CD4-positive, alpha-beta T cell treated with Interleukin-10 for 1 hour (primary cell): ENCODE results near the gene DLST.
"Not testable (repeated sequence)": the region's sequence is repeated elsewhere in the genome, so short reads cannot be mapped to it uniquely, and the experiment has no call there.

Experiments
- DNase-seq: peaks from one replicate; pipeline ENCODE4 v3.0.0-alpha.2; 2020

The DLST gene

DNA sequence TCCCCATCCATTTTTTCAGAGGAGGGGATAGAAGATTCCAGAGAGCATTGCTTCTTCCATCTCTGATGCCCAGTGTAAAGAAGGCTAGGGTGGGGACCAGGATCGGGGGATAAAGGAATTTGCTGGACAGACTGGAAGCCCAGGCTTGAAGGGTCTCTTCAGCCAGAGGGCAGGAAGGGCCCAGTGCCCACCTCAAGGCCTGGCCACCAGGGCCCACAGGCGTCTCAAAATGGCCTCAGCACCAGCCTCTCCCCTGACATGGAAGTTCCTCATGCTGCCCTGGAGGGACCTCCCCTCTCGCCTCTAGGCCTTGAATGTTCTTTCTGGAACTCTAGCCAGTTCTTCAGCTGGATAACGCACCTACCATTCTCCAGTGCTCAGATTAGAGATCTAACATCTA, 38.6 kb downstream of the DLST start:
- DNase-seq: no peak

DNA sequence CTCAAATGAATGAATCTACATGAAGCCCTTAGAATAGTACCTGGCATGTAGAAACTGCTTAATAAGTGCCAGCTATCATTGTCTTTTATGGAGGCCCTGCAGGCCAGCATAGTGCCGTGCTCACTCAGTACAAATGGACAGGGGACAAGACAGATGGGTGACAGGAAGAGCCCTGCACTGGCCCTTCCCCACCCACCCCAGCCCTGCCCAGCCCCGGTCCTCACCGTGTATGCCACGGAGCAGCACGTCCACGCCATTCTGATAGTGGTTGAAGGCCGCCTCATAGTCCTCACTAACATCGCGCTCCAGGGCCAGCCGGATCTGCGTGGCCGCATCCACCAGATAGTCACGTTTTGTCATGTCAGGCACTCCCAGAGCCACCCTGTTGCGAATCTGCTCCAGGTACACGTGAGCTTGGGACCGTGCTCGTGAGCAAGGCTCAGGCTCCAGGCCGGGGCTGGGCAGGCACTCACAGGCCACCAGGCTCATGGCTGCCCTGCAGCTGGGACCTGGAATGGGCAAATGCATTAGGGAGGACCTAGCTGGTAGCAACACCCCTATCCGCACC, 39.4 kb downstream of the DLST start:
- DNase-seq: no peak

DNA sequence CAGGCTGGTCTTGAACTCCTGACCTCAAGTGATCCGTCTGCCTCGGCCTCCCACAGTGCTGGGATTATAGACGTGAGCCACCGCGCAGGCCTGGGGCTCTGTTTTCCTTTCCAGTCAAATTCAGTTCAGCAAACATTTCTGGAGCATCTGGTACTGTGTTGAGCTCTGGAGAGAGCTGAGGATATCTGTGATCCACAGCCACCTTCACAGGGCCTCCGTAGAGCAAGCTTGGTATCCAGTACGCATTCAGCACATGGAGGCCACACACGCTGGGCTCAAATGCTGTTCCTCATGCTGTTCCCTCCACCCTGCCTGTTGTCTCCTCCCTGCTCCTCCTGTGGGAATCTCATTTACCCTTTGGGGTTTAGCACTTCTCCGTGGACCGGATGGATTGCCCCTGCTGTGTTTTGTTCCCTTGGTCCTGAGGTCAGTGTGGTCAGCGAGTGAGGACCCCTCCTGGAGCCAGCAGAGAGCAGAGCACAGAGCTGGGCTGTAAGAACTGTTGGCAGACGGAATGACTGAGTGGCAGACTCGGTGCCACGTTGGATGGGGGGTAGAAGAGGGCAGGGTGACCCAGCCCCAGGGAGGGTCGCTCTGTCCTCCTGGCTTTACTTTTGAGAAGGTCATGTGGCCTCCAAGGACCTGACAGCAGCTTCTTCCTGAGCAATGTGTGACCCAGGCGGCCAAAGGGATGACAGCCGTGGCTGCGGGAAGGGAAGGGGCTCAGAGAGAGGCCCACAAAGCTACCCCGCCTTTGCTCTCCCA, 40.5 kb downstream of the DLST start:
- no peak for DNase-seq

DNA sequence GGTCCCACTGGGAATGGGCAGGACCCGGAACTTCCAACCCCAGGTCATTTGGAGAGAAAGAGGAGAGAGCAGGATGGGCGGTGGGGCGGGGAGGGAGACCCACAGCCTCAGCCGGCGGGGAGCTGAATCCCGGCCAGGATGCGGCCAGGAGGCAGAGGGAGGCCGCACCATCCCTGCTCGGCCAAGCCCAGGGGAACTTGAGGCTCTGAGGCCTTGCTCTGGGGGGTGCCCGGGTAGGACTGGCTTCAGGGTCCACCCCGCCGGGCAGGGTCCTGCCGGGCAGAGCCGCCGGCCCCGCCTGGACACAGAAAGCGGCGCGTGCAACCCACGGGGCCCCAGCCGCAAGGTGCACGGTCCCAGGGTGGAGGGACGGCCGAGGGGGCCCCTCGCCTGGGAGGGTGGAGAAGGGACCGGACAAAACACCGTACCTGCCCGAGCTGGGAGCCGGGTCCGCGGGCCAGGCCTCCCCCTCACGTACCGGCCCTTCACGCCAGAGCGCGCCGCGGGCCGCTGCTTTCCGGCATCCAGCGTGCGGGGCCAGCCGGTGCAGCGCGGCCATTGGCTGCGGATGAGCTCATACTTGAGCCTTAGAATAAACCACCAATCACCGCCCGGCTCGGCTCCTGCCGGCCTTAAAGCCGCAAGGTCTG, 41.2 kb downstream of the DLST start, which contains the start of gene RPS6KL1:
RPS6KL1 (minus strand) TSS at position 509 of the 650 bp plus-strand sequence. CDS start 1,719 bp downstream, outside the sequence.
- DNase-seq: peak; percentile 73

DNA sequence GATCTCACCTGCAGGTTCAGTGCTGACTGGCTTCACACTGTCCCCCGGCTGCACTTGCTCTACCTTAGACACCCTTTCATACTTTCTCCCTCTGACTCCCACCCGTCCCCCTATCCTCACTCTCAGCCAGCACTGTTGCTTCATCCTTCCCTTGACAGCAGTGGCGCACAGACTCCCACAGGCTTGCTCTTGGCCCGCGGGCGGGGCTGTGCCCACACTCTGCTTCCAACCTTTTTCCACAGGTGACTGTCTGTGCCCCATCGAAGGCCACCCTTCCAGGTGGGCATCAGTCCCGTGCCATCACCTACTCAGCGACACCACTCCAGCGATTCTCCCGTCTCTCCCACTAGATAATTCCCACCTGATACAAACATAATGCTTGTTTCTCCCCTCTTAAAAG, 42.3 kb downstream of the DLST start:
- DNase-seq: no peak

DNA sequence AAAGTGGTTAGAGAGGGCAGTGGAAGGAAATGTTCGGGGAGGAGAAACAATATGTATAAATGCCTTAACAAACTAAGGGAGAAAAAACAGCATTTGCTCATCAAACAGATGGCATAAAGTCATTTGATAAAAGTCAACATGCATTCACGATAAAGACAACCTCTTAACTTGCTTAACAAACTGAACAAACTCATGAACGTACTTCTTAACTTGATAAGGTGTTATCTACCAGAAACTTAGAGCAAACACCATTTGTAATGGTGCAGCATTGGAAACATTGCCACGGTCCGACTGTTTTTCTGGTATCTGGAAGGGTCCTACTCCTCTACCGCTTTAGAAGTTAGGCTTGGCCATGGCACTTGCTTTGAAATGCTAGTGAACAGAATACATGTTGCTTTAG, 45.5 kb downstream of the DLST start:
- DNase-seq: no peak

DNA sequence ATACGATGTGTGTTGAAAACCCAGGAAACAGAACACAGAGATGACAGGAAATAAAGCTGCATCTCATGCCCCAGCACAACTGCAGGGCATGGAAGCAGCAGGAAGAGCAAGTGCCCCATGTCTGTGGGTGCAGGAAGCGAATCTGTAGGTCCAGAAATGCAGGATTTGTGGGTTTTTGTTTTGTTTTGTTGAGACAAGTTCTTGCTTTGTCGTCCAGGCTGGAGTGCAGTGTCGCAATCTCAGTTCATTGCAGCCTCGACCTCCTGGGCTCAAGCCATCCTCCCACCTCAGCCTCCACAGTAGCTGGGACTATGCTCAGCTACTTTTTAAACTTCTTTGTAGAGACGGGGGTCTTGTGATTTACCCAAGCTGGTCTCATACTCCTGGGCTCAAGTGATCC, 47.5 kb downstream of the DLST start:
- no peak for DNase-seq

DNA sequence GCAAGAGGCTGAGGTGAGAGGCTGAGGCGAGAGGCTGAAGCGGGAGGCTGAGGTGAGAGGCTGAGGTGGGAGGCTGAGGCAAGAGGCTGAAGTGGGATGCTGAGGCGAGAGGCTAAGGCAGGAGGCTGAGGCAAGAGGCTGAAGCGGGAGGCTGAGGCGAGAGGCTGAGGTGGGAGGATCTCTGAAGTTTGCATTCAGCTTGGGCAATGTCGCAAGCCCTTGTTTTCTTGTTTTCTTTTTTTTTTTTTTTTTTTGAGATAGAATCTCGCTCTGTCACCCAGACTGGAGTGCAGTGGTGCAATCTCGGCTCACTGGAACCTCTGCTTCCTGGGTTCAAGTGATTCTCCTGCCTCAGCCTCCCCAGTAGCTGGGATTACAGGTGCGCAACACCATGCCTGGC, 50.0 kb downstream of the DLST start:
- not testable (repeated sequence) for DNase-seq

DNA sequence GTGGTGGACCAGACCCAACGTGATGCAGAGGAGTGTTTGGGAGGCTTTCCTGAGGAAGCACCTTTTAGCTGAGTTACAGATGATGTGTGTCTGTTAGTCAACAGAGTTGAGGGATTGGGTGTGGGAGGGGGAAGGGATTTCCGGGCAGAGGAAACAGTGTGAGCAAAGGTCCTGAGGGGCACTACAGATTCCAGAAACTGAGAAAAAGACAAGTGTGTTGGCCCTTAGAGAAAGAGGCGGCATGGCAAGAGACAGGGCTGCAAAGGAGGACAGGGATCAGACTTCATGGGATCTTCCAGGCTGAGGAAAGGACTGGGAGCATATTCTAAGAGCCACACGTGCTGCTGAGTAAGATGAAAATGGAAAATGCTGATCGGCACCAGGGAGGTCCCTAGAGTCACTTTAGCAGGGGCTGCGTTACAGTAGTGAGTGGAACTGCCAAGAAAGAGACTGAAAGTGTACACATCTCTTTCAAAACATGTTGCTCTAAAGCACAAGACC, 50.7 kb downstream of the DLST start:
- DNase-seq: no peak

DNA sequence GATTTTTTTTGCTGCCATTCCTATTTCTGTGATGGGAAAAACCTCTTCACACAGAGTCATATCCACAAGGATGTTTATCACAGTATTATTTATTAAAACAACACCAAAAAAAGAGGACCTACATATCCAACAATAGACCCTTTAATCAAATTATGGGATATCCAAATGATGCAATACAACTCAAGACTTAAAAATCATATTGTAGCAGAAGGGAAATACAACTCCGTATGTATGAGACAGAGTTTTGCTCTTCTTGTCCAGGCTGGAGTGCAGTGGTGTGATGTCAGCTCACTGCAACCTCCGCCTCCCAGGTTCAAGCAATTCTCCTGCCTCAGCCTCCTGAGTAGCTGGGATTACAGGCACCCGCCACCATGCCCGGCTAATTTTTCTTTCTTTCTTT, 51.2 kb downstream of the DLST start:
- DNase-seq: not testable (repeated sequence)

DNA sequence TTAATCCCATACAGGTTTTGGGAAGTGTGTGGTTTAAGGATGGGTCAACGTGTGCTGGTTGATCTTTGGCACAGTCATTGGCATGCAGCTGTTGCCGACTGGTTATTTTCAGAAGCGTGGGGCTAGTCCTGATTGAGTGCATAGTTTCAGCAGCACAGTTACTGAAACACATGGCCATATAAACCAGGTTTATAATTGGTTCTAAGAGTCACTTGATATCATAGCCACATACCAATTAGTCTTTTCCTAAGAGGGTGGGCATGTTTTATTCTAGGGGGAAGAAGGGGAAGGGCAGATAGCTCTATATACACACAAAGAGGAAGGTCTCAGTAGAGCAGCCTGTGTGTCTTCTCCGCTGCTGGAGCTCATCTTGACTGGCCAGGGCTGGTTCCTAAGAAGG, 52.3 kb downstream of the DLST start:
- DNase-seq: no peak

DNA sequence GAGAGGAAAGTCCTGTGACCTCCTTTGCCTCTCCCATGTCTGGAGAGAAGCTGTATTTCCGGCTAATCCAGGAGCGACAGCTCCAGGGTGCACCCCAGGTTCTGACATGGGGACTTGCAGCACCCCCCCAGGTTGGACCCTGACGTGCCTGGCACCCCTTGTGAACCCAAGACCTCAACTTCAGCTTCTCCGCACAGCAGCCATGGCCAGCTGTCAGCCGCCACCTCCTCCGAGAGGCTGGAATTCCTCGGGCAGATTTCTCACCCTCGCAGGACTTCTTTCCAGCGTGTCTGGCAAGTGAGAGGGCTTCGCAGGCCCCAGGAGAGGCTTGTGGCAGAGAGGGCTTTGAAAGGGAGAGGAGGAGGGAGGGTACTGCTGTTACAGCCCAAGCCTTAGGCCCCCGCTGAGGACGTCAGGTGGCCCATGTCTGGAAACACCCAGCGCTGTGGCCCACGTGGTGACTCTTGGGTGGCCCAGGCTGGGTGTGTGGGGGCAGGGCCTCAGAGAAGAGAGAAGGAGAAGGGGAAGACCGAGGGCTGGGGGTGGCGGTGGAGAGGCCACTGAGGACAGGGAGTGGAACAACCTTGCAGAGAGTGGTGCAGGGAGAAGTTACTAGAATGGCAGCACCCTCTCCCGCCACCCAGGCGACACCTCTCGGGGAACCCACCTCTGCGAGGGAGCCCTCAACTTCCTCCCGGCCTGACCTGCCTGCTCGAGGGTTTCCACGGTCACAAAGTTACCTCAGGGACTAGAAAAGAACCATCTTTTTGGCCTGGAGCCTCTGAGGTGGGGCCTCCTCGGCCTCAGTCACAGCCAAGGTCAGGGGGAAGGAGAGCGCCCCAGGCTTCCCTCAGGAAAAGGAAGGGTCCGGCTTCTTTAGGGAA, 53.0 kb downstream of the DLST start:
- no peak for DNase-seq

DNA sequence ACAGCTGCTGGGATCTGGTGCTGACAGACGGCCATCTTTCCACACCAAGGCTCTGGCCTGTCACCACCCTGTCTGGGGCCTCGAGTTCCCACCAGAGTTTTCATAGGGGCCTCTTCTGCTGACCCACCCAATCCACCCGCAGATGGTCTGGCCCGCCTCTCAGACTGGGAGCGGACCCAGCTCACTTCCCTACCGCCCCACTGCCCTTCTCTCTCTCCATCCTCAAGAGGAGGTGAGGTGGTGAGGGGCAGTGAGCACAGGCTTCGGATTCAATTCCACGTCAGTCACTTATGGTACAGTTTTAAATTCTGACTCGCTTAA, 53.6 kb downstream of the DLST start:
- no peak for DNase-seq

DNA sequence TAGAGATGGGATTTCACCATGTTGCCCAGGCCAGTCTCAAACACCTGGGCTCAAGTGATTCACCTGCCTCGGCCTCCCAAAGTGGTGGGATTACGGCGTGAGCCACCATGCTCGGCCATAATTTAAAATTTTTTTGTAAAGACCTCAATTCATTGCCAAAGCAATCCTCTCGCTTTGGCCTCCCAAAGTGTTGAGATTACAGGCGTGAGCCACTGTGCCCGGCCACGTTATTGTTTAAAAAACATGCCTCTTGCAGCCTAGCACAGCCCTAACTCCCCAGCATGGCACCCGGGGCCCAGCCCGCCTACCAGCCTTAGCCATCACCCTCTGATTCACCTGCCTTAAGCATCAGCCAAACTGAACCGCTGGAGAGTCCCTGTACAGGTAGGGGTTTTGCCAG, 54.4 kb downstream of the DLST start:
- no peak for DNase-seq

DNA sequence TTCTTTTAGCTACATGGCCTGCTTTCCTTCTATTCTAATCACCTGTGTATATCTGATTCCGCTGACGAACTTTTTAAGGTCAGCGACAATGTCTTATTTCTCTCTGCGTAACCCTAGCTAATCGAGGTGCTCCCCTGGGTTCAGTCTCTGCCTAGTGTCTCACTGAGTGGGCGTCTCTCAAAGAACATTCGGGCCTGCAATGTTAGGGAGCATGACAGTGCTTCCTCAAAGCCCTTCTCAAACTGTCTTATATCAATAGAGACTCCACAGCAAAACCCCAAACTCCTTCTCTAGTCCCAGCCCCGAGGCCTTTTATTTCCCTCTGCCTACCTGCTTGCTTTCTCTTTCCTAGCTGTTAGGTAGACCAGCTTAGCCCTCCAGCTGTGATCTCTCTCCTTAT, 55.0 kb downstream of the DLST start:
- no peak for DNase-seq

DNA sequence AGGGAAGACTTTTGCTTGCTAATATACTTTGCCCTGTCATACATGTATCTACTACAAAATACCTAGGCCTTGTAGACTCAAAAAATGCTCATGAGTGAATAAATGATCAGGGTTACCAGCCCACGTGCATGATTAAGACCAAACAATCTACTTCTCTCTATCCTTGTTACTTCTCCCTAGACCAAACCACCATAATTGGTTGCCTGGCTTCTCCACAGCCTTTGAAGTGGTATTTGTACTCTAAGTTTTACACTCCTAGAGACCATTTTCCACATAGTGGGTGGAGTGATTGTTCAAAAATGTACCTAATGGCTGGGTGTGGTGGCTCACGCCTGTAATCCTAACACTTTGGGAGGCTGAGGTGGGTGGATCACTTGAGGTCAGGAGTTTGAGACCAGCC, 55.5 kb downstream of the DLST start:
- no peak for DNase-seq

DNA sequence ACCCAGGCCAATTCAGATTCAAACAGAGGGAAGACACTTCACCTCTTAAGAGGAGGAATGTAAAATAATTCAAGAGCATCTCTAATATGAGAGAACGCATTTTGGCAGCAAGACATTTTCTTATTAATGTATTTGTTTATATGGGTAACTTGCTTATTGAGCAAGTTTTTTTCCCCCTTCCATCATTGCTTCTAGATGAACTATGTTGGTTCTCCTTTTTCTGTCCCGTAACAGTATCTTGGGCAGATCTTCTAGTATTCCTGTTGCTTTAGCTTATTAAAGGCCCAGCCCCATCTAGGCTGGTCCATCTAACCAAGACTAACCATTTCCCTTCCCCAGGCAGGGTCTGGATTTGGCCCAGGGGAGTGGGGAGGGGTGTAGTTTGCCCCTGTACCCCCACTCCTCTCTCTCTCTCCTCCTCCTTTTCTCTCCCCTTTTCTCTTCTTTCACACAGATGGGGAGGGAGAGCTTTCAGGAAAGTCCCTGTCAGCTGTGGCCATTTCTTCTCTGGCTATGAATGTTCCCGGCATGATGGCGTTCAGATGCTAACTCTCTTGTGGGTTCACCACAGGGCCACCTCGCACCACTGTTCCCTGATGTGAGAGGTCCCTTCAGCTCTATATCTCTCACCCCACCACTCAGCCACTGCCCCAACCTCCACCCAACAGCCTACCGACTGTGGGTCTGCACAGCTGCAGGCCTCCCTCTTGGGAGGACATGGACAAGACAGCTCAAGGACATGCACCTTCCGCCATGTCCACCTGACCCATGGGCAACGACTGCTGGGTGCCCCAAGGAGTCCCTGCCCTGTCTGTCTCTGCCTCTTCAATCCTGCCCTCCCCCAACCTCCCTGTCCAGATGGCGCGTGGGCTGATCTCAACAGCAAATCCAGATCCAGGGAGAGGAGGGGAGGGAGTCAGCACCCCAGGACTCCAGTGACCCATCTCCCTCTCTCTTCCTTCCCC, 57.1 kb downstream of the DLST start:
- no peak for DNase-seq

DNA sequence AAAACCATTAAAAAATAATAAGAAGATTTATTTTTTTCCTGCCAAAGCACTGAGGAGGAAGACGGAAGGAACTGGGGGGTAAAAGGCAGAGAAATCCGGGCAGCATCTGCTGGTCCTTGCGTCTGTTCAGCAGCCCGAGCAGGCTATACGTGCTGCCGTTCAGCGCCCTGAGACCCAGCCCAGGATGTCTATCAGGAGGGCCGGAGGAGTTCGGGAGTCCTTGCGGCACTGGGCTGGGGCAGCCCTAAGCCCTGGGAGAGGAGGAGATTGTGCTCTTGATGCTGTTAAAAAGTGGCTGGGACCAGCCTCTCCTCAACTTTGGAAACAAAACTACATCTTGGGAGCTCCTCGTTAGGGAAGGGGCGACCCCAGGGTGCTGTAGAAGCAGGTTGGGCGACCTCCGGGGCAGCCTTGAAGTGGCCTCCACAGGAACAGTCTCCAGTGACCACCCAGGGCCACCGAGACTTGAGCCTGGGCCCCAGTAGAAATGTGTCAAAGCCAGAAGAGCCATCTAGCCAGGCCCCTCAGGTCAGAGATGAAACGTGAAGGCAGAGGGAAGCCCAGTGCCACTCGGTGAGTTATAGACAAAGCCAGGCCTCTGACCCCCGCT, 59.3 kb downstream of the DLST start:
- no peak for DNase-seq

DNA sequence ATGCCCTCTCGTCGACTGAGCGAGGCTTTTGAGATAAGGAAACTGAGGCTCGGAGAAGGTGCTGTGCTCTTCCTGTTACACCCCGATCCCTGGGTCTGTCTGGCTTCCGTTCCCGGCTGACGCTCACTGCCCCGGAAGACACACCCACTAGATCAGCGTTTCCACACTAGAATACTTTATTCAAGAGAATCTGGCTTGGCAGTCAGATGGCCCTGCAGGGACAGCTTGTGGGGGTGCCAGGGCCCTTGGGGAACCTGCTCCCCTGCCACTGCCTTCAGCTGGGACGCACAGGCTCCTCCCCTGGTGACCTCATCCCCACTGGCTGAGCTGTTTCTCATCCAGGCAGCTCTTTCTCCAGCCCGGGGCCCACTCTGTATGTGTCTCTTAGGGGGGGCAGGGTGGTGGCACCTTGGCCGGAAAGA, 60.0 kb downstream of the DLST start:
- DNase-seq: peak; percentile 59

DNA sequence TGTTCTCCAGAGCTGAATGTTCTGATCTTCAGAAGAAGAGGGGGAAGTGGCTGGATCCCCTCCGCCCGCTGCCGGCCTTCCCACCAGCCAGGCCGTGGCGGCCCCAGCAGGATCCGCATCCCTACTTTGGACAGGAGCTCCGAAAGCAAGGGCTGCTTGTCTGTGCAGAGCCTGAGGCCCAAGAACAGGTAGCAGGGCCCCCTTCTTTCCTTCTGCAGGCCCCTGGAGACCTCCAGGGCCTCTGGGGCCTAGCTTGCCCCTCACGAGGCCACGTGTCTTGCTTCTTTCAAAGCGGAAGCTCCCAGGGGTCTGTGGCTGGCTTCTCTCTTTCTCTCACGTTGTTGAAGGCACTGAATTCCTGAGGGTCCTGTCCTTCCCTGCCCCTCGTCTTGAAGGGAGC, 60.5 kb downstream of the DLST start:
- DNase-seq: no peak

DNA sequence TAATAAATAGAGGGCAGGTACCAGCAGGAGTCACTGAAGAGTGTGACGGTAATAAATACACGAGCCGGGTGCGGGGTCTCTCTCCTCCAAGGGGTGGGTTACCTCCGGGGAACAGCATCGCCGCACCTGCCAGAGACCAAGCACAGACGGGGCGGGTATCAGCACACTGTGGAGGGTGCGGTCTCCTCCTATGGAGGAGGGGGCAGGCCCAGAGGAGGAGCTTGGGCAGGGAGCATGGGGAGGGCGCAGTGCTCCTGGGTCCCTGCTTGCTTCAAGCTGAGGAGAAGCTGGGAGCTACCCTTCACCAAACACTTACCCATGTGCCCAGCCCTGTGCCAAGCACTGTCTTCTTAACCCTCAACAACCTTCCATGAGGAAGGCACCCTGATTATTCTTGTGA, 60.9 kb downstream of the DLST start:
- DNase-seq: no peak
